HUDEP-2 (cell line): ENCODE results near the gene C12orf57.

Source experiments
- DNase-seq, 76 experiments: peaks; one replicate each; lab custom pipeline; 2025; ENCODE audit not compliant: unreplicated experiment in 76 of 76; lab: John Stamatoyannopoulos, UW

The C12orf57 gene

DNA sequence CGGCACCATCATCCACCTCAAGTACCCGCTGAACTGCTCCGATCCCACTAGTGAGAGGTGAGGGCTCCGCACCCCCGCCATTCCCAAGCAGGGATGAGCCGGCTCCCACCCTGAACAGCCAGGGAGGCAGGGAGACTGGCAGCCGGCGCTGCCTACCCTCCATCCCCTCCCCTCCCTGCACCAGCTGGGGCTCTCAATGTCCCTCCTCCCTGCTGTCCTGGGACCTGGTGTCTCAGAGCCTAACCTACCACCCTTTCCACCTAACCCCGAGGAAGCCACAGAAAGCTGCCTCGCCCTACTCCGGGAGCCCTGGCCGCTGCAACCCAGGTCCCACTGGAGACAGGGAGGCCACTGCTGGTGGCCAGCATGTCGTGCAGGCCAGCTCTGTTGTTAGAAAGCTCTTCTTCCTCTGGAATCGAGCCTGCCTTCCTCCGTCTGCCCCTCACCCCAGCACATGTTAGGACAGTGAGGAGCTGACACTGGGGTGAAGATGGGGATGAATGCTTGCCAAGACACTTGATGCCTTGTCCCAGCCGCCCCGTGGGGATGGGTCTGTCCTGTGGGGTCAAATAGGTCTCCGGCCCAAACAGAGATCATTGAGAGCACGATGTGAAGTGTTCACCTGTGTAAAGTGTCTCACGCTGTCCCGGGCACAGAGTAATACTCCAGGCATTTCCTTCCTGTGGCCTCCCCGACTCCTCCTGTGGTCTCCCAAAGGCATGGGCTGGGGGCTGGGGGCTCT lies 8.5 kb downstream of the C12orf57 start:
- DNase-seq = peak in 4 of 76 experiments; percentile 7 to 47 (median 34)

DNA sequence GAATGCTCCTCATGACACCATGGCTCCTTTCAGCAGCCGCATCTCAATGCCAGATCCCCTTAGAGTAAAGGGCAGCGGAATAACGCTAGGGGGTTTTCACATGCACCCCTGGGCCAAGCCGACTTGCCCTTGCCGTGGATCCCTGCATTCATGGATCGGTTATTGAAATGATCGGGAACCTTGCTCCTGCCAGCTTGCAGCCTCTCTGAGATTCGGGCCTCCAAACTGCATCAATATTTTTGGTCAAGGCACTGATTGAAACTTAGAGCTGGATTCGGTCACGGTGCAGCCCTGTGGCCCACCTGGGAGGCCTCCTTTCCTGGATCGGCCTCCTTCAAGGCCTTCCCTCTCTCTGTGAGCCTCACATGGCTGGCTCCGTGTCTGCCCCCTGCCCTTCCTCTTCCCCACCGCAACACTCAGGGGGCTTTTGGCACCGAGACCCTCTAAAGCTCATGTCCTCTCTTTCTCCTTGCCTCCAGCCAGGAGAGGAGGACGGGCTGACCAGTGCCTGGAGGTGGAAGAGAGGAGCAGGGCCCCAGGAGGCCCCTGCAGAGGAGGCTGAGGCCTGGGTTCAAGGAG lies 9.1 kb downstream of the C12orf57 start:
- DNase-seq = peak in 2 of 76 experiments; percentile 18 to 26

GRCh38 chr12:6953442-6954315 lies 9.9 kb downstream of the C12orf57 start:
- DNase-seq = peak in 30 of 76 experiments; percentile 6 to 70 (median 34)

DNA sequence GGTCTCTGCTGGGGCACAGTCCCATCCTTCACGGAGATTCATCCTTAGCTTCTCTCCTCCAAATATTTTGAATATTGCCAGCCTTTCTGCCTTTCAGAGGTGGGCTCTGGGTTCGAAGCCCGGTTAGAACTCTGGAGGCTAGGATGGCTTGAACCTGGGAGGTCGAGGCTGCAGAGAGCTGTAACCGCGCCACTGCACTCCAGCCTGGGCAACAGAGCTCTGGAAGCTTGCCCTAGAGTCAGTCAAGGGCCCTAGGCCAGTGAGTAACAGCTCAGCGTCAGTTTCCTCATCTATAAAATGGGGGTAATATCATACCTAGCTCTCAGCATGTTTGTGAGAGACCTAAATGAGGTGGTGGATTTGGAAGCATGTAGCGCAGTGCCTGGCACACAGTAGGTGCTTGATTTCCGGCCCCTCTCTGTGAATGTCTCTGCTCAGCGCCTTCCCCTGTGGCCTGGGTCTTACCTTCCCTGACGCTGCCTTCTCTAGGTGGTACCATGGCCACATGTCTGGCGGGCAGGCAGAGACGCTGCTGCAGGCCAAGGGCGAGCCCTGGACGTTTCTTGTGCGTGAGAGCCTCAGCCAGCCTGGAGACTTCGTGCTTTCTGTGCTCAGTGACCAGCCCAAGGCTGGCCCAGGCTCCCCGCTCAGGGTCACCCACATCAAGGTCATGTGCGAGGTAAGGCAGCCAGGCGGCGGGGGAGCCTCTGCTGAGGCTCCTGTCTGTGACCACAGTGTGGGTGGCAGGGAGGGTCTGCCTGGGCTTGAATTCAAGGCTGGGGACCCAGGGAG lies 10.7 kb downstream of the C12orf57 start:
- DNase-seq = no peak

DNA sequence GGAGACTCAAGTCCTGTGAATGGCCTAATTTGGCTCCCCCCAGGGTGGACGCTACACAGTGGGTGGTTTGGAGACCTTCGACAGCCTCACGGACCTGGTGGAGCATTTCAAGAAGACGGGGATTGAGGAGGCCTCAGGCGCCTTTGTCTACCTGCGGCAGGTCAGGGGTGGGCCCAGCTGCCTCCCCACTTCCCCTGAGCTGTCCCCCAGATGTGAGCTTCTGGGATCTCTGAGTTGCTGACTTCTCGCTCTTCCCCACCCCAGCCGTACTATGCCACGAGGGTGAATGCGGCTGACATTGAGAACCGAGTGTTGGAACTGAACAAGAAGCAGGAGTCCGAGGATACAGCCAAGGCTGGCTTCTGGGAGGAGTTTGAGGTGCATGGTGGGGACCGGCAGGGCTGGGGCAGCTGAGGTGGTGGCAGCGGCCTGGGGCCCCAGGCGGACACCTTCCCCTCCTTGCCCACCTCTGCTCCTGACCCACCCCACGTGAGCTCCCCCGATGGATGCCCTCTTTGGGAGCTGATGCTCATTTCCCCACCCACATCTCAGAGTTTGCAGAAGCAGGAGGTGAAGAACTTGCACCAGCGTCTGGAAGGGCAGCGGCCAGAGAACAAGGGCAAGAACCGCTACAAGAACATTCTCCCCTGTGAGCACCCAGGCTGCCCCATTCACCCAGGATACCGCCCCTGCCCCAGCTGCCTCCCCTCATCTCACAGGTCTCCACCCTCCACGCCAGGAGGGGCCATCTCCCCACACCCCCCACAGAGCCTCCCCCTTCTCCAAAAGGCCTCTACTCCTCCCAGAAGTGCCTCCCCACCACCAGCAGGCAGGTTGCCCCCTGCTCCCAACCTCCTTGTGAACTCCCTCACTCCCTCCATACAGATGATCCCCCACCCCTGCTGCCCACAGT lies 11.5 kb downstream of the C12orf57 start:
- DNase-seq = no peak

DNA sequence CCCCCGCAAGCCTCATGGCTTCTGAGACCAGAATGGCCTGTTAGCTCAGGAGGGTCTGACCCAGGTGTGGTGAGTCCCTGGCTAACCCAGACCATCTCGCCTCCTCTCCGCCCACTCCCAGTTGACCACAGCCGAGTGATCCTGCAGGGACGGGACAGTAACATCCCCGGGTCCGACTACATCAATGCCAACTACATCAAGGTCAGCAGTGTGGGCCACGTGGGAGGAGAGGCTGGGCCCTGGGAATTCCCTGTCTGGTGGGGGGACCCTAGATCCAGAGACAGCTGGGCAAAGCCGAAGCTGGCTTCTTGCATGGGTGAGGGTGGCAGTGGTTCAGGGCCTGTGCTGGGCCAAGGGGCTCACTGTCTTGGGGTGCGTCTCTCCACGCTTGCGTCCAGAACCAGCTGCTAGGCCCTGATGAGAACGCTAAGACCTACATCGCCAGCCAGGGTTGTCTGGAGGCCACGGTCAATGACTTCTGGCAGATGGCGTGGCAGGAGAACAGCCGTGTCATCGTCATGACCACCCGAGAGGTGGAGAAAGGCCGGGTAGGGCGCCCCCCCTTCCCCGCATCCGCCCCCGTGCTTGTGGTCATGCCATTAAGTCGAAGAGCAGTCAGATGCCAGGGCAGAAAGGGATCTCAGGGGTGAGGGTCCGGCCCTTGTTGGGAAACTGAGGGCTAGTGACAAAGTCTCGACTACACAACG lies 12.4 kb downstream of the C12orf57 start:
- no peak for DNase-seq

- DNase-seq = no peak
These were observed 13.4 kb downstream of the C12orf57 start for GRCh38 chr12:6957151-6957701.

DNA sequence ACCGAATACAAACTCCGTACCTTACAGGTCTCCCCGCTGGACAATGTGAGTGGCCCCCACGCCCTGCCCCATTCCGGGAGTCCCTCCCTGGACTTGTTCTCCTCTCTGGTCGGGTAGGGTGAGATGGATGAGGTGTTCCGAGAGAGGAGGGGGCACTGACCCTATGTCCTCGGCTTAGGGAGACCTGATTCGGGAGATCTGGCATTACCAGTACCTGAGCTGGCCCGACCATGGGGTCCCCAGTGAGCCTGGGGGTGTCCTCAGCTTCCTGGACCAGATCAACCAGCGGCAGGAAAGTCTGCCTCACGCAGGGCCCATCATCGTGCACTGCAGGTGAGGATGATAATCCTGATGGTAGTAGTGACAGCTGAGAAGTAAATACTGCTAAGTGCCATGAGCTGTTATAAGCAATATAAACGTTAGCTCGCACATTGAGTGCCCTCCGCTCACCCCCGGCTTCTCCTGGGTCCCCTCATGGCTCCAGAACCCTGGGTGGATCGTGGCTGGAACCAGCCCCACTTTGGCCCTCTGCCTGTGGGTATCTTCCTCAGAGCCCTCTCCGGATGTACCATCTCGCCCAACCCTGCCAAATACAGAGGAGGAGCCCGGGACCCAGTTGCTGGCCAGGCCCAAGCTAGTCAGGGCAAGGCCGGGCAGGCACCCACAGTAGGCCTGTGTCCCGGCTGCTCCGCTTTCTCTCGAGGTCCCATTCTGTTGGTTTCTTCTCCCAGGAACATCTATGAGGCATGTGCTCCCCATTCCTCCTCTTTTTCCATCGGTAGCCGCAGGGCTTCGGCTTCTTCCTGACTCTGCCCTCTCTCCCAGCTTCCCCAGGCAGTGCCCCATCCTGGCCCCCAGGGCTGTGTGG lies 14.2 kb downstream of the C12orf57 start:
- DNase-seq = no peak

DNA sequence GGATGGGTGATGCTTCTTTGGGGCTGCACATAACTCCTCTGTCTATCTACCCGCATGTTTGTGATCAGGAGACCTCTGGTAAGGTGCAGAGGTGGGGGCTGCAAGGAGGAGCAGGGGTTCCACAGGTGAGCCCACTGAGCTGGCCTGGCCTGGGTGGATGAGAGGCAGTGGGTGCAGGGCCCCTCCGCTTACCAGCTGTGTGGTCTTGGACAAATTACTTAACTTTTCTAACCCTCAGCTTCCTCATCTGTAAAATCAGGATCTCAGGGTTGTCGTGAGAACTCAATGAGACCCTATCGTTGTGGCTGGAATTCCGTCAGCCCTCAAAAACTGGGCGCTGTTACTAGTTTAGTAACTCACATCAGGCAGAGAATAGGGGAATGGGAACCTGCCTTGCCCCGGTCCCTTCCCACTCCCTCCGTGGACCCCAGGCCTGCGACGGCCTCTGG lies 14.8 kb downstream of the C12orf57 start:
- DNase-seq = no peak

- DNase-seq = no peak
These were observed 15.4 kb downstream of the C12orf57 start for GRCh38 chr12:6959058-6959804.

DNA sequence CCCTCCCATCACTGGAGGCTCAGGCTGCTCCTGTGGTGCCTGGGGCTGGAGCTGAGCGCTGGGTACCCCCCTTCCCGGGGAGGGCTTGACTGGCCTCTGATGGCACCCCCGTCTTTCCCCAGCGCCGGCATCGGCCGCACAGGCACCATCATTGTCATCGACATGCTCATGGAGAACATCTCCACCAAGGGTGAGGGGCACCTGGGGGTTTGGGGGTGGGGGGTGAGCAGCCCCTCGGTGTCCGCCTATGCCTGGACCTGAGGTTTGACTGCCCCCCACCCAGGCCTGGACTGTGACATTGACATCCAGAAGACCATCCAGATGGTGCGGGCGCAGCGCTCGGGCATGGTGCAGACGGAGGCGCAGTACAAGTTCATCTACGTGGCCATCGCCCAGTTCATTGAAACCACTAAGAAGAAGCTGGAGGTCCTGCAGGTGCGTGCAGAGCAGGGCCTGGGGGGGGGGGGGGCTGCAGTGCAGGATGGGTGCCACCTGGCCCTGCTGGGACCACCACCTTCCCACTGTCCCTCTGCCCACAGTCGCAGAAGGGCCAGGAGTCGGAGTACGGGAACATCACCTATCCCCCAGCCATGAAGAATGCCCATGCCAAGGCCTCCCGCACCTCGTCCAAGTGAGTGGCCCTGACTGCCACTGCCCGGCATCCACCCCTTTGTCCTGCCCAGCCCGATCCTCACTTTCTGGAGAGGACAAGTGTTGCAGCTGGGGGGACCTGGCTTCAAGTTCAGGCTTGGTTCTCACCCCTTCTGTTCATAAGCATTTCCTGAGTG lies 16.2 kb downstream of the C12orf57 start:
- DNase-seq = no peak

DNA sequence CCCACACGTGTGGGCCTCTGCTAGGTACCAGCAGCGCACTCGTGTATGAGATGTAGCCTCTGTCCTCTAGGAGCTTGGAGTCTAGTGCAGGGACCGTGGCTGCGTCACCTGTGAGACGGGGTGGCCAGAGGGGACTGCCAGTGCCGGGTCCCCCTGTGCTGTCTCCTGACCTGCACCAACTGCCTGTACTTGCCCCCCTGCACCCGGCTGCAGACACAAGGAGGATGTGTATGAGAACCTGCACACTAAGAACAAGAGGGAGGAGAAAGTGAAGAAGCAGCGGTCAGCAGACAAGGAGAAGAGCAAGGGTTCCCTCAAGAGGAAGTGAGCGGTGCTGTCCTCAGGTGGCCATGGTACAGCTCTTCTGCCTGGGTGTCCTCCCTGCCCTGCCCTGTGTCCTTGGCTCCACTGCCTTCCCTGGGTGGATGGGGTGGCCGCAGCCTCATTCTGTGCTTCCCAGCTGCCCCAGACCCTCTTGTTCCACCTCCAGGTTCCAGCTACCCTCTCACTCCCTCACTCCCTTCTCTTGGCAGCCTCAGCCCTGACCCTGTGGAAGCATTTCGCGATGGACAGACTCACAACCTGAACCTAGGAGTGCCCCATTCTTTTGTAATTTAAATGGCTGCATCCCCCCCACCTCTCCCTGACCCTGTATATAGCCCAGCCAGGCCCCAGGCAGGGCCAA lies 16.9 kb downstream of the C12orf57 start:
- DNase-seq = peak in 35 of 76 experiments; percentile 10 to 83 (median 38)

DNA sequence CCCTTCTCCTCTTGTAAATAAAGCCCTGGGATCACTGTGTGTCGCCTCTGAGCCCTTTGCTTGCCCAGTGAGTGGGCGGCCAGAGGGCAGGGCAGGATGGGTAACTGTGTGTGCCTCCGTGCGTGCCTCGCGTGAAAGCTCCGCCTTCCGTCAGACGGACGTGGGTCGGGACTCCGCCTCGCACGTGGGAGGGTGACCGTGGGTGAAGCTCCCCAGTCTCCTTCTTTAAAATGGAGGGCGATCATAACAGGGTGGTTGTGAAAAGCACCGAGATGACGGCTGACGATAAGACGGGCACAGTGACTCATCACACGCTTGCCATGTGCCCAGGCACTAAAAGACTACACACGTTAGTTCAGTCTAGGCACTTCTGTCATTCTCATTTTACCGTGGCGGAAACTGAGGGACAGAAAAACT lies 17.5 kb downstream of the C12orf57 start:
- peak in 74 of 76 experiments; percentile 61 to 95 (median 86) for DNase-seq

DNA sequence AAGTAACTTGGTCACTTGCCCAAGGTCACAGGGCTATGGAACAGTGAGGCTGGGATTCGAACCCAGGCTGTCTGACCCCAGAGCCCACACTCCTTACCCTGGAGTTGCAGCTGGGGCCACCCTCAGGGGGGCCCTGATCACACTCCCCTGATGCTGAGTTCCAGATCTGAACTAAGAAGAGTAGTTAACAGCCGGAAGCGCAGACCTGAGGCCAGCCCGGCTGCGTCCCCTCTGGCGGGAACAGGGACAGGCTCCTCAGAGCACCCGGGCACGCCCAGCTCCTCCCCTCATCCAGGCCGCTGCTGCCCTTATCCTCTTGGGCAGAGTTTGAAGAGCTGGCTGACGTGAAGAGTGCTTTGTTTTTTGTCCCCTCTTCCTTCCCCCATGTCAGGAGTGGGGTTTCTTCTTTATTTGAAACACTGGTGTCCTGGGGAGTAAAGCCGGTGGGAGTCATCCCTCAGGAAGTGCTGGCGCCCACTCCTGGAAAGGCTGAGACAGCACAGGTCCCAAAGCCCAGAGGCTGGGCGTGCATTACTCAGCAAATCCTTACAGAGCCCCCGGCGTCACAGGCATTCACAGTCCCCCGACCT lies 18.0 kb downstream of the C12orf57 start:
- peak in 75 of 76 experiments; percentile 33 to 92 (median 78) for DNase-seq
